LNCaP clone FGC (cell line): ENCODE data around the gene GATA2.

Source experiments
- DNase-seq: peaks from one replicate; pipeline ENCODE4 v3.0.0-alpha.2; 2011; ENCODE audit warnings: low read depth
- H3K4me3 ChIP-seq: 2 replicates; pipeline ENCODE4 v1.5.1; 2011; ENCODE audit warnings: mild to moderate bottlenecking, low read depth, low read length, control low read depth
- CTCF ChIP-seq: IDR thresholded peaks from 2 replicates; pipeline ENCODE4 v1.5.1; 2012; ENCODE audit warnings: mild to moderate bottlenecking; ENCODE audit not compliant: control insufficient read depth, insufficient read depth; ENCODE audit errors: extremely low read depth

The GATA2 gene

DNA sequence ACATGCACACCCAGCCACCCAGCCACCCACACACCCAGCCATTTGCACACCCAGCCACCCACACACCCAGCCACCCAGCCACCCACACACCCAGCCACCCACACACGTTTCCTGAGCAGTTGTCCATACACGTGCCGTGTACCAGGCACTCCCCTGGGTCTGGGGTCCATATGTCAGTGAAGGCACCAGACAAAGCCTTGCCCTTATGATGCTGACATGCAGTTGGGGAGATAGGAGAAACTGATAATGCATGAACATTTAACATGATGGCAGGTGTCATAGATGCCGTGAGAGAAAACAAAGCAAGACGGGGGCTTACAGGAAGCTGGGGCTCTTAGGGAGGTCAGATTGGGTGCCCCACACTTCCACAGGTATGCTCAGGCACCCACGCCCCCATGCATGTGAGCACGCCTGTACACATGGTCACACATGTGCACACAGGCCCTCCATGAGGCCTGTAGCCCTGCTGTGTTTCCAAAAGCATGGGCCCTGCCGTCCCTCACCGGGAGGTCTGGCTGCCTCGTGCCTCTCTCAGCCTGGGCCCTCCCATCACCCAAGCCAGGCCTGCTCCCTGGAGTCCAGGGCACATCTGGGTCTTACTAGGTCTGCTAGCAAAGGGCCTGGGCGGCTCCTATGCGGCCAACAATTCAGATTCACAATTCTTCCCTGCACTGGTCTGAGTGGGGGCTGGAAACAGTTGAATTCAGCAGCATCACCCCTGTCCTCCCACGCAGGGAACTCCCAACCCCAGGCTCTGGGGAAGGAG, 22.7 kb downstream of the GATA2 start:
- TF ChIP-seq CTCF, result no peak
- H3K4me3 ChIP-seq, result no peak overlapping the region
- no peak for DNase-seq

DNA sequence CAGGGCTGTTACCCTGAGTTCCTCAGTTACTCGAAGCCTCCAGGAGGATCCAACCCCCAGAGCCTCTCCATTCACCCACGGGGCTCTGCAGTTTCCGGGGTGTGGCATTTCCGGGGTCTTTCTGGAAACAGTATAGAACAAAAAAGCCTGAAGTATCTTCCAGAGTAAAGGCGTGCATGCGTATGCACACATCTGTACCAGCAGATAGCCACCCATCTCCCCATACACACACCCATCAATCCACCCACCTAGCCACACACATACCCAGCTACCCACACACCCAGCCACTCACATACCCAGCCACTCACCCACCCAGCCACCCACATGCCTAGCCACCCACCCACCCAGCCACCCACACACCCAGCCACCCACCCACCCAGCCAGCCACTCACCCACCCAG, 23.4 kb downstream of the GATA2 start:
- DNase-seq, result no peak
- TF ChIP-seq CTCF, result no peak
- no peak overlapping the region for H3K4me3 ChIP-seq

DNA sequence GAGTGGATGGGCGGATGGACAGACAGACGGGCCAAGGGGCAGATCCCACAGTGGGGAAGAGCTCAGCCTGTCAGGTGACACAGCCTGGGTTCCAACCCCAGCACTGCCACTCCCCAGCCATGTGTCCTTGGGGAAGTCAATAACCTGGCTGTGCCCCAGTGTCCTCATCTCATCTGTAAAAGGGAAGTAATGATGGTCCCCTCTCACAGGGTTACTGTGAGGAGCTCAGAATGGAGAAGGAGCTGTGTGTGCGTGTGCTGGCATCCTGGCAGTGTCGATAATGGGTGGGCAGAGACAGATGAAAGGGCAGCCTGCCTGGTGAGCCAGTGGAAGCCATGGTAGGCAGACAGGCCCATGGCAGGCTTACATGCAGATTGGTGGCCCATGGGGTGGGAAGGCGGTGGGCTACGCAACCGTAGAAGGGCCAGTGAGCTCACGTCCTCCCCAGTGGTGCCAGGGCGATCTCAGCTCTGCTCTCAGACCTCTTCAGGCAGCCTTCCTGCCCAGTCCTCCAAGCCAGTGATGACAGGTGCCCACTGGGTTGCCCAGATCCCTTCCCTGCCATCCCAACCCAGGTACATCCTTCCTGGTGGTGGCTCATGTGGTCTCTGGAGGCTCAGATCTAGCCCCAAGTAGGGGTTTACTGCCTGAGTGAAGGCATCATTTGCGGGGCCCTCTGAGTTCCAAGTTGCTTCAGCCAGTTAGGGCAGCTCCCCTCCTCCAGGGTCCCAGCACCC, 24.0 kb downstream of the GATA2 start:
- DNase-seq, result no peak
- H3K4me3 ChIP-seq, result no peak overlapping the region
- no peak for TF ChIP-seq CTCF

GRCh38 chr3:128468285-128468790, 24.7 kb downstream of the GATA2 start:
- no peak for TF ChIP-seq CTCF
- no peak for DNase-seq
- H3K4me3 ChIP-seq, result no peak overlapping the region

DNA sequence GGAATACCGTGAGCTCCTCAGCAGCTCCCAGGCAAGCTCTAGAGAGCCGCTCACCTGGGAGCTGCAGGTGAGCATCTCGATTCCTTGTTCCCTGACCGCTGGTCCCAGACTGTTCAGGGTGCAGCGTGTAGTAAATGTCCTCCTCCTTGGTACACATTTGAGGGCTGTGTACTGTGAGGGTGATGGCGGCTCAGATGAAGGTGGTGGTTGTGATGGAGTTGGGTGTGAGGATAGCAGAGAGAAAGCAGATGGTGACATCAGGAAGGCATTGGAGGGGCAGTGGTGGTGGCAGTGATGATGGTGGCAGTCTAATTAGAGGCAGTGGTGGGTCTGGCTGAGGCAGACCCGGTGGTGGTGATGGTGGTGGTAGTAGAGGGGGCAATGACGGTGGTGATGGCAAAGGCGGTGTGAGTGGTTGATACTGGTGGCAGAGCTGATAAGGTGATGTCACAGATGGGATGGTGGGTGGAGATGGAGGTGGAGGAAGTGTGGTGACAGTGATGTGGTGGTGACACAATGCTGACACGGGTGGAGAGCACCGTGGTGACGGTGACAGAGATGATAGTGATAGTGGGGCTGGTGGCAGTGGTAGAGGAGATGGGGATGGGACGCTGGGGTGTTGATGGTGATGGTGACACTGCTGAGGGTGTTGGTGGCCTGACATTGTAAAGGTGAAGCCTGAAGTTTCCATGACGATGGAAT, 26.0 kb downstream of the GATA2 start, which contains the start of gene DNAJB8:
DNAJB8 (minus strand) TSS at position 51 of the 702 bp plus-strand sequence. CDS start 3,645 bp downstream, outside the sequence.
- H3K4me3 ChIP-seq, result no peak within 1 kb of the TSS
- no peak for TF ChIP-seq CTCF
- DNase-seq, result no peak

GRCh38 chr3:128464702-128465101, 28.3 kb downstream of the GATA2 start:
- H3K4me3 ChIP-seq, result no peak overlapping the region
- no peak for TF ChIP-seq CTCF
- no peak for DNase-seq
